ENCODE measurements around the gene SOX5. TPM values are rescaled to one million over a fixed set of nuclear protein-coding genes. Genes with fewer than 3 reads are reported as not detected.

SOX5 gene
- total RNA-seq, 1 donor: 12.8 TPM

DNA sequence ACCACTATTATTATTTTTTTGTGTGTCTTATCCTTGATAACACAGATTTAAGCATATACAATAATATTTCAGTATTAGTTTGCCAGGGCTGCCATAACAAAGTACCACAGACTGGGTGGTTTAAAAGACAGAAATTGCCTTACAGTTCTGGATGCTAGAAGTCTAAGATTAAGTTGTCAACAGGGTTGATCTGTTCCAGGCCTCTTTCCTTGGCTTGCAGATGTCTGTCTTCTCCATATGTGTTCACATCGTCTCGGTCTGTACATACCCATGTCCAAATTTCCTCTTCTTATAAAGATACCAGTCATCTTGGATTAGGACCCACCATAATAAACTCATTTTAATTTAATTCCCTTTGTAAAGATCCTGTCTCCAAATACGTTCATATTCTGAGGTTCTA, 204.8 kb downstream of the SOX5 start:
- DNase-seq (ENCODE audit: low read depth): no peak
- no peak overlapping the region for H3K4me3 ChIP-seq (ENCODE audit: low read depth, low read length)
- TF ChIP-seq, protein P1, sequence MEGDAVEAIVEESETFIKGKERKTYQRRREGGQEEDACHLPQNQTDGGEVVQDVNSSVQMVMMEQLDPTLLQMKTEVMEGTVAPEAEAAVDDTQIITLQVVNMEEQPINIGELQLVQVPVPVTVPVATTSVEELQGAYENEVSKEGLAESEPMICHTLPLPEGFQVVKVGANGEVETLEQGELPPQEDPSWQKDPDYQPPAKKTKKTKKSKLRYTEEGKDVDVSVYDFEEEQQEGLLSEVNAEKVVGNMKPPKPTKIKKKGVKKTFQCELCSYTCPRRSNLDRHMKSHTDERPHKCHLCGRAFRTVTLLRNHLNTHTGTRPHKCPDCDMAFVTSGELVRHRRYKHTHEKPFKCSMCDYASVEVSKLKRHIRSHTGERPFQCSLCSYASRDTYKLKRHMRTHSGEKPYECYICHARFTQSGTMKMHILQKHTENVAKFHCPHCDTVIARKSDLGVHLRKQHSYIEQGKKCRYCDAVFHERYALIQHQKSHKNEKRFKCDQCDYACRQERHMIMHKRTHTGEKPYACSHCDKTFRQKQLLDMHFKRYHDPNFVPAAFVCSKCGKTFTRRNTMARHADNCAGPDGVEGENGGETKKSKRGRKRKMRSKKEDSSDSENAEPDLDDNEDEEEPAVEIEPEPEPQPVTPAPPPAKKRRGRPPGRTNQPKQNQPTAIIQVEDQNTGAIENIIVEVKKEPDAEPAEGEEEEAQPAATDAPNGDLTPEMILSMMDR (IDR thresholded peaks at IDR 0.05; ENCODE audit: insufficient read depth, low read length): no peak

GRCh38 chr12:23742574-23742973, 206.9 kb downstream of the SOX5 start:
- TF ChIP-seq, protein P1 (IDR thresholded peaks at IDR 0.05; ENCODE audit: insufficient read depth, low read length): no peak
- no peak overlapping the region for H3K4me3 ChIP-seq (ENCODE audit: low read depth, low read length)
- no peak for DNase-seq (ENCODE audit: low read depth)

DNA sequence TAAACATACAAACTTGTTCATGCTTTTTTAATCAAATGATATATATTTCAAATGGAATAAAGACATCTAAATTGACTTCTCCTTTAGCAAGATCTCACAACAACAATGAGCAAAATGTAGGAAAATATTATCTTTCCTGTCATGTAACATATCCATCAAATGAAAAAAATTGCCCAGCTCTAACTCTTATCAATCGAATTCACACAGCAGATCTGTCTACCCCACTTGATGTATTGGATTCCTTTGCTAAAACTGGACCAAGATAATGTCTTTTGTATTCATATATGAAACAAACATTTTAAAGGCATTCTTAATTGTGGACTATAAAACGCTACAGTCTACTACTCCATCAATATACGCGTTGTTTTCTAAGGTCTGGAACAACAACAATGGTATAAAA, 218.0 kb downstream of the SOX5 start:
- TF ChIP-seq, protein P1 (IDR thresholded peaks at IDR 0.05; ENCODE audit: insufficient read depth, low read length): no peak
- DNase-seq (ENCODE audit: low read depth): no peak
- no peak overlapping the region for H3K4me3 ChIP-seq (ENCODE audit: low read depth, low read length)

DNA sequence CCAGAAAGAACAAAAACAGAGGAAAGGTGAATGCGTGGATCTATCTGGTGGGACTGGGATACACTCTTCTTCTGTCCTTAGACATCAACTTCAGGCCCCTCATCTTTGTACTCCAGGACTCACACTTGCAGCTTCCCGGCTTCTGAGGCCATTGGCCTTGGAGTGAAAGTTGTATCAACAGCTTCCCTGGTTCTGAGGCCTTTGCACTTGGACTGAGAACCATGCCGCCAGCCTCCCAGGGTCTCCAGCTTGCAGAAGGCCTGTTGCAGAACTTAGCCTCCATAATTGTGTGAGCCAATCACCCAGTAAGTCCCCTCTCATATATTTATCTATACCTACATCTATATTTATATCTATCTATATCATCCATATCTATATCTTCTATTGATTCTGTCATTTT, 218.4 kb downstream of the SOX5 start:
- DNase-seq (ENCODE audit: low read depth): no peak
- TF ChIP-seq, protein P1 (IDR thresholded peaks at IDR 0.05; ENCODE audit: insufficient read depth, low read length): no peak
- H3K4me3 ChIP-seq (ENCODE audit: low read depth, low read length): no peak overlapping the region

- peak; percentile 35 for DNase-seq (ENCODE audit: low read depth)
- TF ChIP-seq, protein P1 (IDR thresholded peaks at IDR 0.05; ENCODE audit: insufficient read depth, low read length): no peak
Measured at GRCh38 chr12:23729359-23729758, 220.1 kb downstream of the SOX5 start.

GRCh38 chr12:23726646-23727045, 222.8 kb downstream of the SOX5 start:
- H3K4me3 ChIP-seq (ENCODE audit: low read depth, low read length): no peak overlapping the region
- TF ChIP-seq, protein P1 (IDR thresholded peaks at IDR 0.05; ENCODE audit: insufficient read depth, low read length): no peak
- no peak for DNase-seq (ENCODE audit: low read depth)

More at GRCh38 chr12:23729359-23729758, 220.1 kb downstream of the SOX5 start:
- H3K4me3 ChIP-seq (ENCODE audit: low read depth, low read length): no peak overlapping the region

GRCh38 chr12:23722655-23723054, 226.8 kb downstream of the SOX5 start:
- no peak overlapping the region for H3K4me3 ChIP-seq (ENCODE audit: low read depth, low read length)
- TF ChIP-seq, protein P1 (IDR thresholded peaks at IDR 0.05; ENCODE audit: insufficient read depth, low read length): no peak
- DNase-seq (ENCODE audit: low read depth): no peak
